Kidney capillary endothelial cell (primary cell): Measurements from ENCODE around the gene SGCG.

Experiments used
- DNase-seq: peaks from one replicate; pipeline ENCODE4 v3.0.0-alpha.2; 2018; ENCODE audit warnings: low spot score

Gene SGCG

GRCh38 chr13:23325191-23325590 is 144.4 kb downstream of the SGCG start:
- no peak for DNase-seq

DNA sequence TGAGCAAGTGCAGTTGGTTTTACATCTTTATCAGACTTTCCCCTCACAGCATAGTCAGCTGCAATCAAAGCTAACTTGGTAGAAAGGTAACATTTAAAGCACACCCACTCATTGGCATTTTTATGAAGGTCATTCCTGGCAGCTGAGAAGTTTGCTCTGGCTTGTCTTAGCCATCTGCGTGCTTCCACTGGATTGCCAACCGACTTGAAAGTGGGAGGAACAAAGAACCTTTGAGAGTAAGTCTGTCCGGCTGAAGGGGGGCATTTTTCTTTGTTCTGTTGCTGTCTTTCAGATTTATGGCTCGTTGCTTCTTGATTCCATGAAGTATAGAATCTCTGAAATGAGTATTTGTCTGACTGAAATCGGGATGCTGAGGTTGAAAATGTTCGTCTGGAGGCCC is 149.6 kb downstream of the SGCG start:
- DNase-seq: no peak

DNA sequence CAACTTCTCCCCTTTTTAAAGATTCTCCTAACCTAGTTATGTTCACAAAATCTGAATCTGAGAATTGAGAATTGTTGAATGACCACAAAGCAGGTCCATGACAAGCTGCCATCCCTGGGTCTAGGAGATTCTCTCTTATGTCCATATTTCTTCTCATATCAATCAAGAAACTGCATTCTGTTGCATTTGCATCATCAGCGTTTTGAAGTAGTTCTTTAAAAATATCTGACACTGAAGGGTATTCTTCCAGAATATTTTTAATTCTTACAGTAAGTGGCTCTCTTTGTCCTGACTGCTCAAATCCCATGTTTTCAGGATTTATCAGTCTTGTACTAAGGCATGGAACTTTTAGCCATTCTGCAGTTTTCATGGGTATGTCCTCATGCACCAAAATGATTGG is 158.4 kb downstream of the SGCG start:
- DNase-seq: no peak

GRCh38 chr13:23344931-23345595 is 164.3 kb downstream of the SGCG start:
- DNase-seq: no peak

DNA sequence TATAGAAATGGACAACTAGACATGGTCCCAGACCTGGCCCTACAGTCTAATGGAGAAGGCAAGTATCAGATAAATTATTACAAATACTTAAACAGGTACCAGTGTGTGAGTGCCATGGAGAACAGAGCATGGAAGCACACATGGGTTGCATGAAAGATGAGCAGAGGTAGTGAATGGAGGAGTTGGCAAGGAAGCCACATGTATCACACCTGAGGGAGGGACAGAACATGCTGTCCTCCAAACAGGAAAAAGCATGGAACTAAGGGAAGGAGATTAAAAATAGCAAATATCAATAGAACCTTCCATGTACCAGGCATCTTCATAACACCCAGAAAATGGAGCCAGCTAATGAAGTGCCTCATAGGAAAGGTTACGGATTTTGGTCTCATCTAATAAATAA is 166.8 kb downstream of the SGCG start:
- no peak for DNase-seq

GRCh38 chr13:23348262-23349127 is 167.7 kb downstream of the SGCG start:
- no peak for DNase-seq

DNA sequence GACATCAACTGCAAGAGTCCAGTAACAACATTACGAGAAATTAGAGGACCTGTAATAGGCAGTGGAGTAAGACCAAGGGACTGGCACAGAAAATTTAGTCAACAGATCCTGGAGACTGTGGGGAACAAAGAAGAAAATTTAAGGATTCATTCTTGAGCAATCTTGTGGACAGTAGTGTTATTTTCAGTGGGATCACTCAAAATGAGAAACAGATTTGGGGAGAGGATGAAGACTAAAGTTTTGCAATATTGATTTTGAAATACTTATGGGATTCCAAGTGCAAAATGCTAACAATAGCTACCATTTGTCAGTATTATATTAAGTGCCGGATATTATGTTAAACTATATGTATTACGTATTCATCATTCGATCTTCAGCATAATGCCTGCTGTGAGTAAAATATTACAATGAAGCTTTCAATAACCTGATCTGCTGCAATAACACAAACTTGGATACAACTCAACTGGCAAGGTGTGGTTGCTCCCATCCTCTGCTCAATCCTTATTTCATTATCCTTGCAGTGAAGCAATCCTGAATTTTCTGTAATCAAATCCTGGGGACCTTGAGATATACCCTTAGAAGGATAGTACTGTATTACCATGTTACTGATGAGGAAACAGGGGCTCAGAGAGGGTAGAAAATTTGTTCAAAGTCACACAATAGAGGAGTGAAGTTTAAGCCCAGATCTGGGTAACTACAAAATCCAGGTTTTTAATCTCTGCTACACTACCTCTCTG is 168.6 kb downstream of the SGCG start:
- no peak for DNase-seq

GRCh38 chr13:23350009-23350408 is 169.2 kb downstream of the SGCG start:
- peak; percentile 25 for DNase-seq

DNA sequence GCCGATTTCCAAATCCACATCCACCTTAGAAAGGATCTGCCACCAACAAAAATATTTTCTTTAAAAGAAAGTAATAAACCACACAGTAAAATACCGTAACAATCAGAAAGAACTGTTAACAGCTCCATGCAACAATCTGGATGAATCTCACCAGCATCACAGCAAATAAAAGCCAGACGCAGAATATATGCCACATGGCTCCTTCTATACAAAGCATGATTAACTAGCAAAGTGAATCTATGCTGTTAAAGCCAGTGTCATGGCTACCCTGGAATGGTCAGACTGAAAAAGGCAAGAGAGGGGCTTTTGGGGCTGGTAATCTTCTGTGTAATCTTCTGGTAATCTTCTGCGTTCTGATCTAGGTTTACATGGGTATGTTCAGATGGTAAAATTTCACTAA is 171.4 kb downstream of the SGCG start:
- DNase-seq: no peak

DNA sequence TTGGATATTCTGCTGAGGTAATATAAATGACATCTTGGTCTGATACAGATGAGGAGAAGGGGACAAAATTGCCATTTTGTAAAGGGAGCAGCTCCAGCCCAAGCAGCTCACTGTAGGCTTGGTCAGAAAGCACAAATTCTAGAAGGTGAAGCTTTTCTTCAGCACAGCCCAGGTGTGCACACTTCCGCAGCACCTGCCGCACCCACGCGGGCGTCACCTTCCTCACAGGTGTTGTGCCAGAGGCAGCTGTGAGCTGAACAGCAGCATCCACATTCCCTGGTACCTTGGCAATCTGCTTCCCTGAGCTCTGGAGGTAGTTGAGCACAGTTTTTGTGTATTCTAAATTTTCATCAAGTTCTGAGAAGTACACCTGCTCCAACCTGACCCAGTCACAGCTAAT is 173.7 kb downstream of the SGCG start:
- no peak for DNase-seq

GRCh38 chr13:23356368-23356767 is 175.6 kb downstream of the SGCG start:
- no peak for DNase-seq

- DNase-seq: no peak
Measured at GRCh38 chr13:23357349-23357748, 176.6 kb downstream of the SGCG start.

DNA sequence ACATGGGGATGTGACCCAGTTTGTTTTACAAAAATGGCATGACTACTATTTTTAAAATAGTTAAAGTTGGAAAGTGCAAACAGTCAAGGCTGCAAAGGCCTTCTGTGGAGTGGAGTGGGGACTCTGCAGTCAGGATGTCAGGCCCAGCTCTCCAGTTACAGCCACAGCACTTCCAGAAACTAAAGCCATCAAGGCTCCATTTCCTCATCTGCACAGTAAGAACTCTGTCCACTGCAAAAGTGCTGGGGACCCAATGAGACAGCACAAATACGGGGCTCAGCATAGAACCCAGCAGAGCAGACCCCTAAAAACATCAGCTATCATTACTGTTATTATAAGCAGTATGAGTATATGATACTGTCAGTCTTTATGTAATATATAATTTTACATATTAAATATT is 179.1 kb downstream of the SGCG start:
- no peak for DNase-seq

GRCh38 chr13:23365652-23366051 is 184.9 kb downstream of the SGCG start:
- no peak for DNase-seq

DNA sequence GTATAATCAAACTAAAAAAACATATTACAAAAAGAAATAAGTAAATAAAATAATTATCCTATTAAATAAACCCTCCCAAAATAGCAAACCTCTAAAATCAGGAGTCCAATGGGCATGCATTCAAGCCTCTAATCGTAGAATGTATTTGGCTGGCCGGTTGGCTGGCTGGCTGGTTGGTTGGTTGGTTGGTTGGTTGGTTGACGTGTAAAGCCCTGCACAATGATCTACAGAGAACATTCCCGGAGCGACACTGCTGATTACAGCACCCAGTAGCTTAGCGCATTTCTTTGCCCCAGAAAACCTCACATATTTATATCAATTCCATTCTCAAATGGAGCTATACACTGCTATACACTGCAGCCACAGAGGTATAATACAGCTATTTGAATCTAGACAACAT is 187.1 kb downstream of the SGCG start:
- no peak for DNase-seq

- DNase-seq: peak; percentile 66
Measured at GRCh38 chr13:23372264-23372906, 191.6 kb downstream of the SGCG start.
